PC-3 (cell line): ENCODE results near the gene INTS1. TPM values are rescaled to one million over a fixed set of nuclear protein-coding genes. Genes with fewer than 3 reads are reported as not detected.

Experiments
- ATAC-seq: fragments of 200-7000 bp; cut with Tn5 transposase; 2 replicates; pipeline ENCODE4 v1.9.1; 2020; ENCODE audit warnings: mild to moderate bottlenecking, moderate library complexity
- BruUV-seq: library from RNA; stranded (reverse); fragments of 400-500 nt; replicated peaks from 2 replicates; lab custom pipeline; 2021; lab: Mats Ljungman, UMichigan
- CTCF ChIA-PET: fragments of 300-600 bp; sonication (Branson Sonifier 250); formaldehyde crosslinking; loops from one replicate; lab custom pipeline; 2022; ENCODE audit warnings: antibody characterized with exemption; lab: Charles Lee
- POLR2A ChIA-PET: fragments of 300-600 bp; sonication (Branson Sonifier 250); formaldehyde crosslinking; loops from one replicate; lab custom pipeline; 2022; ENCODE audit warnings: antibody characterized with exemption; ENCODE audit not compliant: unreplicated experiment; lab: Charles Lee
- DNase-seq: peaks from one replicate; pipeline ENCODE4 v3.0.0-alpha.2; 2015
- H2AFZ ChIP-seq: fragments of 300-600 bp; sonication (generic); 2 replicates; pipeline ENCODE4 v1.6.0; 2016; ENCODE audit warnings: antibody characterized with exemption, low read length
- H3F3A ChIP-seq: fragments of 300-600 bp; sonication (generic); one replicate; pipeline ENCODE4 v1.6.0; 2017; ENCODE audit warnings: antibody characterized with exemption, low read length, control low read depth, mild to moderate bottlenecking; ENCODE audit not compliant: unreplicated experiment
- H3K27ac ChIP-seq: fragments of 300-600 bp; sonication (generic); 2 replicates; pipeline ENCODE4 v1.5.1; 2016; ENCODE audit warnings: mild to moderate bottlenecking, low read length
- H3K27me3 ChIP-seq: fragments of 300-600 bp; sonication (generic); 2 replicates; pipeline ENCODE4 v1.6.1; 2016; ENCODE audit warnings: low read length, mixed read lengths
- H3K36me3 ChIP-seq: fragments of 300-600 bp; sonication (generic); 2 replicates; pipeline ENCODE4 v1.6.1; 2016; ENCODE audit warnings: low read depth, mixed run types, low read length, mixed read lengths
- H3K4me1 ChIP-seq: fragments of 300-600 bp; sonication (generic); 2 replicates; pipeline ENCODE4 v1.5.1; 2016; ENCODE audit warnings: low read length; ENCODE audit not compliant: insufficient read depth
- H3K4me2 ChIP-seq: fragments of 300-600 bp; sonication (generic); 2 replicates; pipeline ENCODE4 v1.6.0; 2016; ENCODE audit warnings: low read length
- H3K4me3 ChIP-seq: fragments of 300-600 bp; sonication (generic); 2 replicates; pipeline ENCODE4 v1.5.1; 2016; ENCODE audit warnings: mild to moderate bottlenecking, low read length, mixed read lengths
- H3K79me2 ChIP-seq: fragments of 300-600 bp; sonication (generic); 2 replicates; pipeline ENCODE4 v1.6.1; 2017; ENCODE audit warnings: low read length, mixed read lengths
- H3K9ac ChIP-seq: fragments of 300-600 bp; sonication (generic); 2 replicates; pipeline ENCODE4 v1.6.0; 2016; ENCODE audit warnings: mild to moderate bottlenecking, low read length
- H3K9me2 ChIP-seq: fragments of 300-600 bp; sonication (generic); replicated peaks from 2 replicates; pipeline ENCODE4 v1.6.1; 2016; ENCODE audit warnings: mixed run types, low read length, mixed read lengths
- H3K9me3 ChIP-seq: fragments of 300-600 bp; sonication (generic); 2 replicates; pipeline ENCODE4 v1.6.1; 2016; ENCODE audit warnings: low read length, mixed read lengths
- H4K20me1 ChIP-seq: fragments of 300-600 bp; sonication (generic); 2 replicates; pipeline ENCODE4 v1.6.1; 2016; ENCODE audit warnings: low read length, mixed read lengths
- CTCF ChIP-seq: fragments of 300-600 bp; sonication (generic); conservative IDR thresholded peaks from 2 replicates; pipeline ENCODE4 v1.5.1; 2017; ENCODE audit warnings: antibody characterized with exemption, low read depth, mild to moderate bottlenecking, low read length
- EZH2 ChIP-seq: fragments of 300-600 bp; sonication (generic); IDR thresholded peaks from one replicate; pipeline ENCODE4 v1.6.1; 2017; ENCODE audit warnings: antibody characterized with exemption, mild to moderate bottlenecking, low read length; ENCODE audit not compliant: unreplicated experiment
- EZH2phosphoT487 ChIP-seq: fragments of 300-600 bp; sonication (generic); IDR thresholded peaks from 2 replicates; pipeline ENCODE4 v1.6.1; 2018; ENCODE audit warnings: mild to moderate bottlenecking, antibody characterized with exemption, low read length, borderline replicate concordance
- intact Hi-C: fragments of 100-400 bp; cut with micrococcal nuclease; formaldehyde crosslinking; loops from 2 replicates; pipeline ENCODE4 v1.9.0; 2023
- total RNA-seq: library from RNA; depleted of rRNA; stranded (reverse); fragments of >200 nt; gene quantifications from 2 replicates; pipeline ENCODE4 v1.2.3, GENCODE V29; 2014

The INTS1 gene
- total RNA-seq, 1 experiment from 2014 or later: 62.9 TPM

GRCh38 chr7:1533255-1533546, 29.0 kb upstream of the INTS1 start:
- peaks cover 68% of the 10 kb centered on the region for H3K79me2 ChIP-seq
- no peaks in the 10 kb centered on the region for H3K9me3 ChIP-seq
- H4K20me1 ChIP-seq: peaks cover 8% of the 10 kb centered on the region; the same call in 1 of the 2 replicates
- no peaks in the 10 kb centered on the region for H3K27me3 ChIP-seq
- H3K9ac ChIP-seq: peak overlapping the region; percentile 91
- H3K27ac ChIP-seq: peak overlapping the region; percentile 97
- peaks cover 7% of the 10 kb centered on the region for H3F3A ChIP-seq
- no peak for ATAC-seq
- no peak overlapping the region for H2AFZ ChIP-seq
- H3K4me1 ChIP-seq: peaks cover 36% of the 10 kb centered on the region
- ChIA-PET CTCF (interaction anchor here (1.4 kb wide), 1 partner anchor 23 kb away, joined by 4 read pairs; the partner anchor contains the start of gene TMEM184A), POLR2A (interaction anchor here (1.2 to 1.3 kb wide), 2 partner anchors 22 to 23 kb away, joined by 3 to 6 read pairs; partner anchors contain the start of gene TMEM184A)
- peak overlapping the region; percentile 86 for H3K4me2 ChIP-seq
- TF ChIP-seq CTCF (no peak), EZH2phosphoT487 (no peak), EZH2 (no peak)
- H3K36me3 ChIP-seq: no peaks in the 10 kb centered on the region; the same call in 1 of the 2 replicates
- peak overlapping the region; percentile 66 for H3K4me3 ChIP-seq
- TSS peak; percentile 27 for BruUV-seq
- intact Hi-C loops: loop anchor here (1.0 to 2.0 kb wide), 3 partner anchors 23 to 34 kb away; partner anchors contain the start of gene TMEM184A
- DNase-seq: no peak
- H3K9me2 ChIP-seq: no peaks in the 10 kb centered on the region

- Histone ChIP-seq H2AFZ (no peak overlapping the region), H4K20me1 (peaks cover 8% of the 10 kb centered on the region; the same call in 1 of the 2 replicates), H3K4me2 (peak overlapping the region; percentile 96), H3F3A (peaks cover 7% of the 10 kb centered on the region), H3K27me3 (no peaks in the 10 kb centered on the region), H3K4me3 (peak overlapping the region; percentile 88), H3K4me1 (peaks cover 32% of the 10 kb centered on the region), H3K9me2 (no peaks in the 10 kb centered on the region), H3K9me3 (no peaks in the 10 kb centered on the region), H3K27ac (peak overlapping the region; percentile 97), H3K9ac (peak overlapping the region; percentile 91), H3K36me3 (no peaks in the 10 kb centered on the region; the same call in 1 of the 2 replicates), H3K79me2 (peaks cover 63% of the 10 kb centered on the region)
- ChIA-PET POLR2A (interaction anchor here (0.5 to 1.8 kb wide), 4 partner anchors 22 to 372 kb away, joined by 3 to 8 read pairs (median 4); partner anchors contain the start of gene TMEM184A), CTCF (interaction anchor here (1.0 to 1.4 kb wide), 2 partner anchors 19 to 23 kb away, joined by 3 to 4 read pairs; partner anchors contain the start of gene TMEM184A)
- TSS peak; percentile 95 for BruUV-seq
- TF ChIP-seq EZH2 (no peak), CTCF (no peak), EZH2phosphoT487 (no peak)
- intact Hi-C loops: loop anchor here (1.0 to 2.0 kb wide), 3 partner anchors 24 to 35 kb away; partner anchors contain the start of gene TMEM184A
- peak; percentile 97 for DNase-seq
- peak; percentile 52 for ATAC-seq
Measured at GRCh38 chr7:1532456-1533254, 28.5 kb upstream of the INTS1 start.
